Stimulated activated CD8-positive, alpha-beta memory T cell treated with anti-CD3 and anti-CD28 coated beads, Interleukin-4, amount 100 ng/mL, for 48 hours (primary cell): ENCODE data around the gene NEUROD4.

Experiments
- DNase-seq: peaks from one replicate; pipeline ENCODE4 v3.0.0-alpha.2; 2020

Gene NEUROD4

DNA sequence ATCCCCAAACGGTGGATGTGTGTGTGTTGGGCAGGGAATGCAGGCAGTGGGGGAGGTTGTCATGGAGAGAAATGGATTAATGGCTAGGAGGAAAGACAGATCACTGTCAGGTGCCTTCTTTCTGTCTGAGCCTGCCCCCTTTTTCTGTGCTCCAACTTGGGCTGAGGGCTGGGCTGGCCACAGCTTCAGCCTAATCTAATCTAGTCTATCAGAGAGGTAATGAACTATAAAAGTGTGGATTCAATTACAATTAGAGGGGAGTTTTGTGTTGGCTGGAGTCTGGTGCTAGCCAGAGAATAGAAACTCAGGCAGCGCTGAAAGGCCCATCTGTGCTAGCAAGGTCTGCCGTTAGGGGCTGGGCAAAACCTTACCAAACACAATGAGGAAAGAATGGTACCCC, 41.2 kb downstream of the NEUROD4 start:
- DNase-seq = no peak

DNA sequence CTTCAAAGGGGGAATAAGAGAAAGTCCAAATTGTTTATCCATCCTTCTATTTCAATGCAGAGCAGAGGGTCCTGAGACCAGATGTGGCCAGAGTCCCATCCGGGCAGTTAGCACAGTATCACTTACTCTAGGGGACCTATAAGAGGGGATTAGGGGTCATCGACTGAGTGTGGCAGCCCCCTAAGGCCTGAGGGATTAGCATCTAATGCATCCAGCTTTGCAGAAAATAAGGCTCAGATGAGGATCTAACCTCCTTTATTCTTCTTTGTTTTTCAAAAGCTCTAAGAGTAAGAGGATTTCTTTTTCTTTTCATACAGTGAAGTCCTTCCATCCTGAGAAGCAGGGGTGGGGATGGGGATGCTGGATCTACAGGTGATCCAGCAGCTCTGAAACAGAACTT, 43.5 kb downstream of the NEUROD4 start:
- DNase-seq = no peak

DNA sequence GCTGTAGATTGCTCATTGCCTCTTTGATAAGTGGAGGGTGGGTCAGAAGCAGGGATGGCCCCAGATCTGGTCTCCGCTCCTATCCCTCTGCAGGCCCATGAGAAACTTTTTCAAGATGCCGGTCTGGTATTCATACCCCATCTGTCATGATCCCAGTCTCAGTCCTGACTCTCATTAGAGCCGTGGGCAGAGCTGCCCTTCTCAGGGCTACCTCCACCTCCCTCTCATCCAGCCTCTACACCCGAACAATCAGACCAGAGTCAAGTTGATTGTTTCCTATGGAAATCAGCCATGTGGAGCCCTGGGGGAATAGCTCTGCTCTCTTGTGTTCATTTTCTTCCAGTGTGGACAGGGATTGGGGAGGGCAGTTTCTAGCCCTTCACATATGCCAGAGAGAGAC, 45.8 kb downstream of the NEUROD4 start:
- no peak for DNase-seq

DNA sequence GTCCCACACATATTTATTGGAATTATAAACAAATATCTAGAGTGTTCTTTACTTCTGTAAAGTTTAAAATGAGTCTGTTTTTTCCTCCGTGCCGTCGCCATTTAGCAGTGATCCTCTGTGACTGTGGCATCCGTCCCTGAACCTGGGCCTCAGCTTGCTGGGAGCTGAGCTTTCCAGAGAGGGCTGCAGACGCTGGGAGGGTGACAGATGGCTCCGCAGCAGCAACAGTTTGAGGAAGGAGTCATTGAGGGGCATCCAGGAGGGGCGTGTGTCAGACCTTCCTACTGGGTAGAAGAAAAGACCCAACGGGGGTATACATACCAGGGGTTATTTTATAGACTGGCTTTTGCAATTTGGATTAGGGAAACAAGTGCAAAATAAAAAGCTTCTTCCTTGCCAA, 47.9 kb downstream of the NEUROD4 start:
- no peak for DNase-seq

DNA sequence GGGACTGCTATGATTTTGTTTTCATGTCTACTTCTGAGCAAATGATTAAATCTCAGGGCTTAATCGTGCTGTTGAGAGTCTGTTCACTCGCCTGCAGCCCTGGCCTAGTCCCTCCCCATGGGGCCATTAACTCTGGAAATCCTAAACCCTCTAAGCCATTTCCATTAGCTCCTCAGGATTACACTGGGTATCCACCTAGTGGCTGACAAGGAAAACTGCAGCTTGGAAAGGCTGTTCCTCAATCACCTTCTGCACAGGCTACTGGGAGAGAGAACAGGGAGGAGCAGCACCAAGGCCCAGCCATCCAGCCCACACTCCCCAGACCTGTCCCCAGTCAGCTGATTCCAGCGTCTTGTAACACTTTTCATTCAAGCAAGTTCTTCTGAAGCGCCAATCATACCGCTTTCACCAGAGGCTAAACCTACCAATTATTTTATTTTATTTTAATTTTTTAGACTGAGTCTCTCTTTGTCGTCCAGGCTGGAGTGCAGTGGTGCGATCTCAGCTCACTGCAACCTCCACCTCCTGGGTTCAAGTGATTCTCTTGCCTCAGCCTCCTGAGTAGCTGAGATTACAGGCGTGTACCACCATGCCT, 48.7 kb downstream of the NEUROD4 start:
- DNase-seq = peak; percentile 29

DNA sequence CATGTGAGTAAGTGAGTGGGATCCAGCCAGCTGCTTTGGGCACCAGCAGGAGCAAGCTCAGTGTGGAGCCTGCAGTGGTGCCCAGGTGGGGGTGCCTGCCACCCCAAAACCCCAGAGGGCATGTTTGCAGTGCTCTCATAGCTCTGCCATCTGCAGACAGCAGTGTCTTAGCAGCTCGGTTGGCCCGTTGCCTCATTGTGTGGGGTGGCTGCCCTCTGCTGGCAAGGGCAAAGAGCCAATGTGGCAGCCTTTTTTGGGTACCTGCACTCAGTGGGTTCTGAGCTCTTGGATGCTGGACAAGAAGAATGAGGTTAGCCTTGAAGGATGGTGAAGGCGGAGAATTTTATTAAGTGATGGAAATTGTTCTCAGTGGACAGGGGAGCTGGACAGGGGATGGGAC, 52.3 kb downstream of the NEUROD4 start:
- peak; percentile 79 for DNase-seq

DNA sequence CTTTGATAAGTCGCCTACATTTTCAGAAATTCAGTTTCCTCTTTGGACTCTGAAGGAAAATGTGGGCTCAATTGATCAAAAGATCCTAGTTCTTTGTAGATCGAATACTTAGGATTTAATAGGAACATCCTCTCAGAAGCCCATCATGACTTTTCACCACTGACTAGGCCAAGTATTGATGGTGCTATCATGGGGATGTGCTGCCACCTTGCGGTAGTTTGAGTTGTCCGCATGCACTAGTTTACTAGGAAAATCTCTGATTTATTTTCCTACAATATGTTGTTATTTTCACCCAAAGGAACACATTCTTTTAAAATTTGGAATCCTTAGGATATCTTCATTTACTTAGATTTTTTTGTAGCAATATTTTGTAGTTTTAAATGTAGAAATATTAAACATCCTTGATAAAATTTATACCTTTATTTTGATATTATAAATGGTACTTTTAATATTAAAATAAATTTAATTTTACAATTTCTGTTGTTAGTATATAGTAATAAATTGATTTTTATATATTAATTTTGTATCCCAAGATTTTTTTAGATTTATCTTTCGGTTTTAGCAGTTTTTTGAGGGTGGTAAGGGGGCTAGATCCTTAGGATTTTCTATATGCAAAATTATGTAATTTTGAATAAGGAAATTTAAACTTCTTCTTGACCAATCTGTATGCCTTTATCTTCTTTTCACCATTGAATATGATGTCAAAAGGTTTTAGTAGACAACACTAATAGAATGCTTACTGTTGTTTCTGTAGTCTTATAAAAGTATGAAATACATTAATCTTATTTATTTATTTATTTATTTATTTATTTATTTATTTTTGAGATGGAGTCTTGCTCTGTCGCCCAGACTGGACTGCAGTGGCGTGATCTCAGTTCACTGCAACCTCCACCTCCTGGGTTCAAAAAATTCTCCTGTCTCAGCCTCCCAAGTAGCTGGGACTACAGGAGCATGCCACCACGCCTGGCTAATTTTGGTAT, 53.6 kb downstream of the NEUROD4 start:
- DNase-seq = peak; percentile 86

DNA sequence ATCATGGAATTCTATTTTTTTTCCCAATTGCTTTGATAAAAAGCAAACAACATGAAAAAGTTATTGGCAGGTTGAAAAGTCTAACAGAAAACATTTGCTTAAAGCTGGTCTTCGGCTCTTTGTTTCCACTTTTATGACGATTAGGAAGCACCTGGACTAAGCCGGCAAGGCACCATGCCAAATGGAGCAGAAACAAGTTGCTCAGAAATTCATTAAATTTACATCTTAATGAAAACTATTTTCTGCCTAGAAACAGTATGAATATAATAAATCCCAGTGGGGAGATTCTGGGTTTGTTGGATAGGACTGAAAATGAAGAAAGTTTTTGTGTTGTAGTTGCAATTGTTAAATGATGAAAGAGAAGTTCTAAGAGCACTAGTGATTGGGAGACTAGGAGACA, 55.0 kb downstream of the NEUROD4 start:
- DNase-seq = no peak
